GM18907 (cell line): Measurements from ENCODE around the gene ME2.
"Not testable (repeated sequence)": the region's sequence is repeated elsewhere in the genome, so short reads cannot be mapped to it uniquely, and the experiment has no call there.

Source experiments
- ATAC-seq: cut with Tn5 transposase; IDR thresholded peaks from one replicate; pipeline ENCODE4 v1.9.1; 2021; ENCODE audit warnings: mild to moderate bottlenecking, moderate library complexity; ENCODE audit not compliant: unreplicated experiment

The ME2 gene

DNA sequence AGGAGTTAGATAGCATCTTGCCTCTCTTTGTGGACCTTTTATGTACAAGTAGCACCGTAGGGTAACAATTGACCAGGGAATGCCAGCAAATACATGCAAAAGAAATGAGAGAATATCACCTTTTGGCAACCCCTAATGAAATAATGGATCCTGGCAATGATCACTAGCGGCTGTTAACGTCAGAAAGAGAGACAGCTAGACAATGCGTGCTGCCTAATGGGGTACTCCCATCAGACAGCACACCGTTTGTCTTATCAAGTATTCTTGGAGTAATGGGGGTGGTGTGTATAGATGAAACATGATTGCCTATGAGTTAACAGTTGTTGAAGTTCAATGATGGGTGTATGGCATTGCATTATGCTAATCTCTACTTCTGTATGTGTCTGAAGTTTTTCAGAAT lies 90.5 kb downstream of the ME2 start:
- no peak for ATAC-seq

GRCh38 chr18:50970006-50970405 lies 91.1 kb downstream of the ME2 start:
- ATAC-seq: no peak

DNA sequence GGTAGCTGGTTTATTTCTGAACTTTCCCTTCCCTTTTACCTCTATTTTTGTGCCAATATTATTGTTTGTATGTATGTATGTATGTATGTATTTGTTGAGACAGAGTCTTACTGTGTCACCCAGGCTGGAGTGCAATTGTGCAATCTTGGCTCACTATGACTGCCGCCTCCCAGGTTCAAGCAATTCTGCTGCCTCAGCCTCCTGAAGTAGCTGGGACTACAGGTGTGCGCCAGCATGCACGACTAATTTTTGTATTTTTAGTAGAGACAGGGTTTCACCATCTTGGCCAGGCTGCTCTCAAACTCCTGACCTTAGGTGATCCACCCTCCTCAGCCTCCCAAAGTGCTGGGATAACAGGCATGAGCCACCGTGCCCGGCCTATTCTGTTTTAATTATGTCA lies 93.5 kb downstream of the ME2 start:
- ATAC-seq: not testable (repeated sequence)

DNA sequence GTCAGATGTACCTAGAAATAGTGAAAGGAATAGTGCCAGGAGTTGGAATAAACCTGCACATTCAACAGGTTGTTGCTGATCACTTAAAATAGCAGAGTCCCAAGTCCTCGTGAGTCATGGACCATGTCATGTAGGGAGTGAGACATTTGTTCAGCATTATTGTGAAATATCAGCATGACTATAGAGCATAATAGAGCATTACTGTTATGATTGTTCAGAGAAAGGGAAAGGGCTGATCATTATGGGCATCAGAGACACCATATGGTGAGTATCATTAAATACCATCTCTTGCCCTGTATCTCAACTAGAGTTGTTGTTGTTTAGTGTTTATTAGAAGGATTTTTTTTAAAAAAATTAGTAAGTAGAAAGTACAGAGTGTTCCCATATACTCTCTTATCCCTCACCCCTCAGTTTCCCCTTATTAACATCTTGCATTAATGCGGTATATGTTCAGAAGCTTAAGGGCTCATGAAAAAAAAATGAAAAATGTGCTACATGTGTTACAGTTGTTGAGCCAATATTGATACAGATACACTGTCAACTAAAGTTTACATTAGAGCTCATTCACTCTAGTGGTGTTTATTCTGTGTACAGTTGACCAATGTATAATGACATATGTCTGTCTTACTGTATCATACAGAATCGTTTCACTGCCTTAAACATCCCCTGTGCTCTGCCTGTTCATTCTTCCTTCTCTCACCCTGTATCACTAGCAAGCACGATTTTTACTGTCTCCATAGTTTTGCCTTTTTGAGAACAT lies 94.6 kb downstream of the ME2 start:
- ATAC-seq: no peak

- no peak for ATAC-seq
Measured at GRCh38 chr18:50977037-50977760, 98.3 kb downstream of the ME2 start.

- no peak for ATAC-seq
Measured at GRCh38 chr18:50981381-50981780, 102.5 kb downstream of the ME2 start.

DNA sequence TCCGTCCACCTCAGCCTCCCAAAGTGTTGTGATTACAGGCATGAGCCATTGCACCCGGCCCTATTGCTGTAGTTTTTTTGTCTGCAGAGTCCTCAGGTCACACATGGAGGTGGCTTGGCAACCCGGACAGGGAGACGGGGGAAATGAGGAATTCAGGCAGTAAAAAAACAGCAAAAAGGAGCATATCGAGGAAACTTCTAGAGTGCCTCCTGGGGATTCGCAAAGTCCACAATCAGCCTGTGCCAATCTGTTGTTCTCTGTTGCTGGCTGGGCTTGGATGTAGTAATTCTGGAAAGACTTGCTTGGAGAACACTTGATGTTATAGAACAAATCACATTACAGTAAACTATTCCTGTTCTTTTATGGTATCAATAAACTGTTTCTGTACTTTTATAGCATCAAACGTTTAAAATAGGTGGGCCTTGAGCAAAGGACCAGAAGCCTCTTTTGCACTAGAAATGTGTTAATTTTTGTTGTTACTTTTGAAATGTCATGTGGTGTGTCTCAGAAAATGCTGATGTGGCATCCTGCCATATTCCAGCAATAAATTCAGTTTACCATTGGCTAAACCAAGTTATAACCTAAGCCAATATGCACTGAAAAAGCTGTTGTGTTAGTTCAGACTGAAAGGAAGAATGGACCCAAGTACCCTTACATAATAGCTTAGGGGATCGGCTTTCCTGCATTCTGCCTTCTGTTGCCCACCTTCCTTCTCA lies 103.3 kb downstream of the ME2 start:
- no peak for ATAC-seq

- ATAC-seq: no peak
Measured at GRCh38 chr18:50982802-50983179, 103.9 kb downstream of the ME2 start.

GRCh38 chr18:50986360-50987087 lies 107.6 kb downstream of the ME2 start:
- no peak for ATAC-seq

DNA sequence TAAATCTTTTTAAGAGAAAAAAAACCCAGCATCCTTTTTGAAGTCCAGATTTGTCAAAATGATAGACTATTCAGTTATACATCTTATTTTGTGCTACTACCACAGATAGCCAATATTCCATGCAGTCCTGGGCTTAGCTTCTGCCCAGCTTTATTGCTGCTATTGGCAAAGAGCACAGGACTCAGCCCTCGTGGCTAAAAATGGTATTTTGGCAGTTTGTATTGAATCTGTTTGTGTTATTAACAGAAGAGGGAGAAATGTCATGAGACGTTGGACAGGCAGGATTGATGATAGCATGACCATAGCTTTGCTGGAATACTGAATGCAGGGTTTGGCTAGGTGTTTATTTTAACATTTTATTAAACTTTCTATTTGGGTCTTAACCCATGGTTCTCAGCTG lies 108.3 kb downstream of the ME2 start:
- ATAC-seq: no peak

DNA sequence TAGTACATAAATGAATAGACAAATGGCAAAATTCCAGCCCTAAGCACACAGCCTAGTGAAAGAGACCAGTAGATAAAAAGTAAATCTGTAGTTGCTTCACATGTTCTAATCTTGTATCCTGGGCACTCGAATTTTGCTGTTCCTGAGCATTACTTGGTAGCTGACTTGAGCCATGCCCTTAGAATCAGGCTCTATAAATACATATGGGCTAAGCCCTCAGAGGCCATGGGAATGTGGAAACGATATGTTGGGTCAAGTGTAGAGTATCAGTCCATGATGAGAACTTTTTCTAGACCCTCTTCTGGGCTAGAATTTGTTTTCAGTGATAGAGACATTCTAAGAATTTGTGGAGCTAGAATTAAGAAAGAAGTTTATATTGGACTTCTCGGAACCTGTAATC lies 110.8 kb downstream of the ME2 start:
- ATAC-seq: no peak

- ATAC-seq: no peak
Measured at GRCh38 chr18:50992351-50992762, 113.4 kb downstream of the ME2 start.

DNA sequence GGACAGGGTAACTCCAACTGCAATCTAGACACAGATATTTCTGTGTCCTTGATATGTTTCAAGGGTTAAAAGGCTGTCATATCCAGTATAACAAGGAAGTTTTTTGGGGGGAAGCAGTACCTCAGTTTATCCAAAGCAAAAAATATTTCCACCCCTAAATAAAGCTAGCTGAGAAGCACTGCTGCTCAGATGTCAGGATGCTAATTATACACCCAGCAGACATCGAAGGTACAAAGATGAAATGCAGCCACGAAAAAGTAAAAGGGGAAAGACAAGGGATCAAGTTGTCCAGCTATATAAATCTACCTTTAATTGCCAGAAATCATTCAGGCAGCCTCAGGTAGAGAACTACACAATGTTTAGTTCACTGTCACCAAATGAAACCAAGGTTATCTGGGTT lies 115.1 kb downstream of the ME2 start:
- no peak for ATAC-seq

DNA sequence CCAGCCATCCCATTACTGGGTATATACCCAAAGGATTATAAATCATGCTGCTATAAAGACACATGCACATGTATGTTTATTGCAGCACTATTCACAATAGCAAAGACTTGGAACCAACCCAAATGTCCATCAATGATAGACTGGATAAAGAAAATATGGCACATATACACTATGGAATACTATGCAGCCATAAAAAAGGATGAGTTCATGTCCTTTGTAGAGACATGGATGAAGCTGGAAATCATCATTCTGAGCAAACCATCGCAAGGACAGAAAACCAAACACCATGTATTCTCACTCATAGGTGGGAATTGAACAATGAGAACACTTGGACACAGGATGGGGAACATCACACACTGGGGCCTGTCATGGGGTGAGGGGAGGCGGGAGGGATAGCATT lies 124.3 kb downstream of the ME2 start:
- not testable (repeated sequence) for ATAC-seq
